K562 (cell line): ENCODE results near the gene PKHD1. TPM values are rescaled to one million over a fixed set of nuclear protein-coding genes. Genes with fewer than 3 reads are reported as not detected.

Experiments used
- ATAC-seq: fragments of 200-7000 bp; cut with Tn5 transposase; 3 replicates; pipeline ENCODE4 v1.9.1; 2020; ENCODE audit warnings: moderate library complexity
- BruUV-seq: library from RNA; stranded (reverse); fragments of 400-500 nt; replicated peaks from 2 replicates; lab custom pipeline; 2021; lab: Mats Ljungman, UMichigan
- CTCF ChIA-PET: fragments of 300-600 bp; formaldehyde crosslinking; extraction: SDS; loops from one replicate; lab custom pipeline; 2021; ENCODE audit warnings: low intra/inter-chr PET ratio; lab: Yijun Ruan, JAX
- POLR2A ChIA-PET: fragments of 300-600, 350-650 bp; sonication (Branson Sonifier 250); formaldehyde crosslinking; extraction: SDS; loops from one replicate; lab custom pipeline; 2021; ENCODE audit warnings: antibody characterized with exemption, inconsistent platforms; lab: Yijun Ruan, JAX
- DNase-seq, 4 experiments: peaks; one replicate each; pipeline versions ENCODE4 v3.0.0 to v3.0.0-alpha.2; 2011 to 2018; ENCODE audit warnings: low spot score in 3 of 4, mixed read lengths in 3 of 4; ENCODE audit errors: extremely low read depth in 1 of 4
- FAIRE-seq: peaks from 2 replicates; lab custom pipeline; 2011; peaks lifted over from hg19 to GRCh38; lab: Jason Lieb, UNC
- H2AFZ ChIP-seq: 2 replicates; pipeline ENCODE4 v1.6.0; 2011; ENCODE audit warnings: low read depth, low read length, control low read depth, inconsistent platforms
- H3K27ac ChIP-seq: fragments of 200-600 bp; 3 replicates; pipeline ENCODE4 v1.8.0; 2011; ENCODE audit warnings: low read depth, mild to moderate bottlenecking, control low read depth, inconsistent platforms, low read length, moderate library complexity, mixed read lengths; ENCODE audit errors: extremely low read depth
- H3K27me3 ChIP-seq, 2 experiments: fragments of 300-600 bp in 1 of 2; 2 replicates in 1 of 2; 3 replicates in 1 of 2; pipeline versions ENCODE4 v1.6.0 to v1.8.0; 2011; ENCODE audit warnings: inconsistent platforms in 2 of 2, low read length in 2 of 2, mild to moderate bottlenecking in 1 of 2, mixed read lengths in 1 of 2, moderate library complexity in 1 of 2; ENCODE audit not compliant: control insufficient read depth in 2 of 2, insufficient read depth in 2 of 2
- H3K36me3 ChIP-seq: fragments of 300-600 bp; 3 replicates; pipeline ENCODE4 v1.8.0; 2011; ENCODE audit warnings: mild to moderate bottlenecking, low read length, inconsistent platforms; ENCODE audit not compliant: control insufficient read depth, insufficient read depth
- H3K4me1 ChIP-seq, 2 experiments: fragments of 200-600 bp in 1 of 2; replicated peaks in 1 of 2; 2 replicates in 1 of 2; 3 replicates in 1 of 2; pipeline versions ENCODE4 v1.5.1 to v1.8.0; 2011; ENCODE audit warnings: inconsistent platforms in 2 of 2, low read length in 2 of 2, mild to moderate bottlenecking in 1 of 2, mixed read lengths in 1 of 2, moderate library complexity in 1 of 2; ENCODE audit not compliant: control insufficient read depth in 2 of 2, insufficient read depth in 2 of 2
- H3K4me2 ChIP-seq: 2 replicates; pipeline ENCODE4 v1.6.1; 2011; ENCODE audit warnings: low read length, control low read depth, inconsistent platforms, mixed read lengths; ENCODE audit not compliant: insufficient read depth
- H3K4me3 ChIP-seq: fragments of 200-600 bp; sonication (generic), shearing (Covaris generic); 2 replicates; pipeline ENCODE4 v1.5.1; 2016; ENCODE audit warnings: control low read depth, inconsistent platforms
- H3K79me2 ChIP-seq: fragments of 200-600 bp; 3 replicates; pipeline ENCODE4 v1.8.0; 2011; ENCODE audit warnings: low read length, inconsistent platforms; ENCODE audit not compliant: control insufficient read depth, insufficient read depth
- H3K9ac ChIP-seq, 2 experiments: 2 replicates each; pipeline versions ENCODE4 v1.6.0 to v1.6.1; 2011; ENCODE audit warnings: low read depth in 2 of 2, low read length in 2 of 2, control low read depth in 1 of 2, inconsistent platforms in 1 of 2, mild to moderate bottlenecking in 1 of 2, mixed read lengths in 1 of 2; ENCODE audit not compliant: insufficient read depth in 1 of 2
- H3K9me1 ChIP-seq: one replicate; pipeline ENCODE4 v1.6.0; 2011; ENCODE audit warnings: inconsistent platforms, mild to moderate bottlenecking, low read length, moderate library complexity; ENCODE audit not compliant: control insufficient read depth, insufficient read depth
- H3K9me3 ChIP-seq: replicated peaks from 2 replicates; pipeline ENCODE4 v1.5.1; 2011; ENCODE audit warnings: low read depth, low read length, inconsistent platforms; ENCODE audit not compliant: control insufficient read depth, insufficient read depth
- H4K20me1 ChIP-seq: replicated peaks from 2 replicates; pipeline ENCODE4 v1.6.1; 2011; ENCODE audit warnings: low read length, inconsistent platforms, mixed read lengths; ENCODE audit not compliant: control insufficient read depth, insufficient read depth
- DPF2 ChIP-seq: fragments of 450-650 bp; IDR thresholded peaks from 2 replicates; pipeline ENCODE4 v1.6.1; 2016
- ELF1 ChIP-seq: fragments of 200-800 bp; sonication (Bioruptor generic); IDR thresholded peaks from 2 replicates; pipeline ENCODE4 v1.6.1; 2016; ENCODE audit warnings: missing genetic modification characterization, missing compliant biosample characterization
- KLF6 ChIP-seq: fragments of 250-450 bp; sonication (Bioruptor Pico); IDR thresholded peaks from 2 replicates; pipeline ENCODE4 v1.4.0; 2020; ENCODE audit warnings: mild to moderate bottlenecking, moderate library complexity, borderline replicate concordance
- SAFB ChIP-seq: fragments of 200-400 bp; formaldehyde crosslinking; IDR thresholded peaks from 2 replicates; pipeline ENCODE4 v1.6.1; 2017; ENCODE audit warnings: low read depth, low read length, borderline replicate concordance
- SMAD4 ChIP-seq: fragments of 250-450 bp; sonication (Bioruptor Pico); conservative IDR thresholded peaks from 2 replicates; pipeline ENCODE4 v1.8.0; 2021; ENCODE audit warnings: inconsistent platforms, mild to moderate bottlenecking, moderate library complexity
- ZC3H11A ChIP-seq: IDR thresholded peaks from 2 replicates; pipeline ENCODE4 v1.6.1; 2012; ENCODE audit warnings: low read depth, low read length, improper control_type of control experiment
- ZNF24 ChIP-seq: fragments of 450-650 bp; IDR thresholded peaks from 2 replicates; pipeline ENCODE4 v1.6.1; 2016
- ZNF584 ChIP-seq: fragments of 200-800 bp; sonication (Bioruptor generic); IDR thresholded peaks from 2 replicates; pipeline ENCODE4 v1.6.1; 2016; ENCODE audit warnings: low read depth, mild to moderate bottlenecking, missing genetic modification characterization, missing compliant biosample characterization
- WGBS: fragments of 100-300 bp; shearing (Covaris generic); methylation state at CpG from one replicate; pipeline ENCODE4 v1.1.6; 2016; ENCODE audit warnings: low coverage, mixed read lengths; ENCODE audit not compliant: insufficient coverage; ENCODE audit errors: missing lambda C conversion rate; 5-methylcytosine and 5-hydroxymethylcytosine counted together
- in situ Hi-C: fragments of 300-500 bp; cut with MboI; formaldehyde crosslinking; loops from 4 replicates; pipeline ENCODE4 v1.15.0; 2018; ENCODE audit warnings: inconsistent platforms, mixed read lengths
- intact Hi-C: fragments of 100-400 bp; cut with micrococcal nuclease; formaldehyde crosslinking; loops from 2 replicates; pipeline ENCODE4 v1.14.2; 2022
- polyA plus RNA-seq, 8 experiments: library from polyadenylated mRNA; depleted of rRNA in 4 of 8; stranded (reverse) in 5 of 8; unstranded in 3 of 8; fragments of >200 nt; fragmentation: Nextera tagmentation in 2 of 8; fragmentation: Illumina TruSeq in 1 of 8; extraction: Ambion mirVana in 2 of 8; extraction: Trizol in 1 of 8; gene quantifications; 2 replicates each; pipeline versions ENCODE4 v1.2.1 to v1.2.3, GENCODE V29; 2011 to 2014; ENCODE audit warnings: inconsistent platforms in 1 of 8, missing spikeins in 1 of 8
- total RNA-seq, 7 experiments: library from RNA; depleted of rRNA in 6 of 7; stranded (reverse); fragments of >200 nt in 6 of 7; fragmentation: Illumina TruSeq in 2 of 7; extraction: Trizol in 2 of 7; gene quantifications; 2 replicates each; pipeline versions ENCODE4 v1.2.1 to v1.2.3, GENCODE V29; 2011 to 2021; ENCODE audit warnings: low replicate concordance in 1 of 7
- TF ChIP-seq, protein P1 (sequence below): fragments of 250-450 bp; sonication (Bioruptor Pico); IDR thresholded peaks from 2 replicates; pipeline ENCODE4 v1.8.0; 2021; ENCODE audit warnings: mild to moderate bottlenecking, moderate library complexity
- TF ChIP-seq, protein P2 (sequence below): fragments of 450-650 bp; conservative IDR thresholded peaks from 2 replicates; pipeline ENCODE4 v1.6.1; 2016; ENCODE audit warnings: missing genetic modification characterization, low read depth, mild to moderate bottlenecking, missing compliant biosample characterization, moderate library complexity

The PKHD1 gene
- total and polyA plus RNA-seq, 9 of the 15 experiments (the other 6 are each of a cell fraction or from before 2014, with no cell fraction given): 0.01 to 0.04 (median 0.01) TPM; not detected in 6

DNA sequence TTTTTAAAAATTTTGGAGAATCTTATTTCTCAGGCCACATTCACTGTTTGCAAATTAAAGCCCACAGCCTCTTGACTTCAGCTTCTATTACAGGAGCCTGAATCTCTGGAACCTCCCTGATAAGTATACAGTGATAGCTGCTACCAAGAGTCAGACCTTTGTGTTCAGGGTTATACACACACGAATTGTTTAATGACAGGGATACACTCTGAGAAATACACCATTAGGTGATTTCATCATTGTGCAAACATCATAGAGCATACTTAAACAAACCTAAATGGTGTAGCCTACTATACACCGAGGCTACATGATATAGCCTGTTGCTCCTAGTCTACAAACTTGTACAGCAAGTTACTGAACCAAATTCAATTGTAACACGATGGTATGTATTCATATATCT, 473.9 kb downstream of the PKHD1 start:
- CTCF ChIA-PET: no interaction called here
- 0% methylated on average over 3 of the region's 3 CpGs for WGBS
- H3K4me2 ChIP-seq: no peak overlapping the region
- DNase-seq: no peak
- POLR2A ChIA-PET: no interaction called here
- intact Hi-C loops: no loop called here
- H3K4me3 ChIP-seq: no peak overlapping the region
- no peak for ATAC-seq
- TF ChIP-seq DPF2 (no peak), KLF6 (no peak), SAFB (no peak), ZNF24 (no peak), ZNF584 (CRISPR knock-in tag) (no peak), SMAD4 (no peak), ELF1 (no peak), ZC3H11A (no peak)
- TF ChIP-seq, protein P1, sequence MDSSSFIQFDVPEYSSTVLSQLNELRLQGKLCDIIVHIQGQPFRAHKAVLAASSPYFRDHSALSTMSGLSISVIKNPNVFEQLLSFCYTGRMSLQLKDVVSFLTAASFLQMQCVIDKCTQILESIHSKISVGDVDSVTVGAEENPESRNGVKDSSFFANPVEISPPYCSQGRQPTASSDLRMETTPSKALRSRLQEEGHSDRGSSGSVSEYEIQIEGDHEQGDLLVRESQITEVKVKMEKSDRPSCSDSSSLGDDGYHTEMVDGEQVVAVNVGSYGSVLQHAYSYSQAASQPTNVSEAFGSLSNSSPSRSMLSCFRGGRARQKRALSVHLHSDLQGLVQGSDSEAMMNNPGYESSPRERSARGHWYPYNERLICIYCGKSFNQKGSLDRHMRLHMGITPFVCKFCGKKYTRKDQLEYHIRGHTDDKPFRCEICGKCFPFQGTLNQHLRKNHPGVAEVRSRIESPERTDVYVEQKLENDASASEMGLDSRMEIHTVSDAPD: no peak
- TF ChIP-seq, protein P2, sequence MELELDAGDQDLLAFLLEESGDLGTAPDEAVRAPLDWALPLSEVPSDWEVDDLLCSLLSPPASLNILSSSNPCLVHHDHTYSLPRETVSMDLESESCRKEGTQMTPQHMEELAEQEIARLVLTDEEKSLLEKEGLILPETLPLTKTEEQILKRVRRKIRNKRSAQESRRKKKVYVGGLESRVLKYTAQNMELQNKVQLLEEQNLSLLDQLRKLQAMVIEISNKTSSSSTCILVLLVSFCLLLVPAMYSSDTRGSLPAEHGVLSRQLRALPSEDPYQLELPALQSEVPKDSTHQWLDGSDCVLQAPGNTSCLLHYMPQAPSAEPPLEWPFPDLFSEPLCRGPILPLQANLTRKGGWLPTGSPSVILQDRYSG (tag): no peak
- in situ Hi-C loops: no loop called here
- H3K9ac ChIP-seq: no peak overlapping the region
- no peaks in the 10 kb centered on the region for H3K9me1 ChIP-seq
- no peaks in the 10 kb centered on the region for H3K4me1 ChIP-seq
- BruUV-seq: no TSS peak
- H3K9me3 ChIP-seq: no peaks in the 10 kb centered on the region
- H3K79me2 ChIP-seq: no peaks in the 10 kb centered on the region
- H3K36me3 ChIP-seq: no peaks in the 10 kb centered on the region
- no peak for FAIRE-seq
- no peak overlapping the region for H3K27ac ChIP-seq
- no peaks in the 10 kb centered on the region for H3K27me3 ChIP-seq
- H4K20me1 ChIP-seq: no peaks in the 10 kb centered on the region
- no peak overlapping the region for H2AFZ ChIP-seq
